ENCODE measurements around the gene KLK7.
A peak's percentile ranks its signal among the peaks of the same experiment; 100 is the strongest.
"Not testable (repeated sequence)": the region's sequence is repeated elsewhere in the genome, so short reads cannot be mapped to it uniquely, and the experiment has no call there.

The KLK7 gene

GRCh38 chr19:51000426-51000825 is 16.7 kb upstream of the KLK7 start:
- no peak for DNase-seq (ENCODE audit: low read depth in 2 of 2)
- H3K4me3 ChIP-seq (replicated peaks in 1 of 2; ENCODE audit: low read depth in 2 of 2, low read length in 2 of 2) = no peak overlapping the region
- TF ChIP-seq, protein P1, sequence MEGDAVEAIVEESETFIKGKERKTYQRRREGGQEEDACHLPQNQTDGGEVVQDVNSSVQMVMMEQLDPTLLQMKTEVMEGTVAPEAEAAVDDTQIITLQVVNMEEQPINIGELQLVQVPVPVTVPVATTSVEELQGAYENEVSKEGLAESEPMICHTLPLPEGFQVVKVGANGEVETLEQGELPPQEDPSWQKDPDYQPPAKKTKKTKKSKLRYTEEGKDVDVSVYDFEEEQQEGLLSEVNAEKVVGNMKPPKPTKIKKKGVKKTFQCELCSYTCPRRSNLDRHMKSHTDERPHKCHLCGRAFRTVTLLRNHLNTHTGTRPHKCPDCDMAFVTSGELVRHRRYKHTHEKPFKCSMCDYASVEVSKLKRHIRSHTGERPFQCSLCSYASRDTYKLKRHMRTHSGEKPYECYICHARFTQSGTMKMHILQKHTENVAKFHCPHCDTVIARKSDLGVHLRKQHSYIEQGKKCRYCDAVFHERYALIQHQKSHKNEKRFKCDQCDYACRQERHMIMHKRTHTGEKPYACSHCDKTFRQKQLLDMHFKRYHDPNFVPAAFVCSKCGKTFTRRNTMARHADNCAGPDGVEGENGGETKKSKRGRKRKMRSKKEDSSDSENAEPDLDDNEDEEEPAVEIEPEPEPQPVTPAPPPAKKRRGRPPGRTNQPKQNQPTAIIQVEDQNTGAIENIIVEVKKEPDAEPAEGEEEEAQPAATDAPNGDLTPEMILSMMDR (IDR thresholded peaks at IDR 0.05; ENCODE audit: low read depth, low read length) = no peak

DNA sequence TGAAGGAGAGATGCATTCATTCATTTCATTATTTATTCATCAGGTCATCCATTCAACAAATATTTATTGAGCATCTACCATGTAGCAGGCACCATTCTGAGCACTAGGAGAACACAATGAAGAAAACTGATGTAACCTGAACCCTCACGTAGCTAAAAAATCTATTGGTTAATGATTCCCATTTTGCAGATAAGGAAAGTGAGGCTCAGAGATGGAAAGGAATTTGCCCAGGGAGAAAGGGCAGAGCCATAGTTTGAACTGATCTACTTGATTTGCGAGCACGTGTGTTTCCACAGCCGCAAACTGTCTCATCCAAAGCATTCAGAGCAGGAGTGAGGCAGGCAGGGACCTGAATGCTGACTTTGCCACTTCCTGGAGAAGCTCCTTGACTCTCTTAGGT is 15.0 kb upstream of the KLK7 start:
- H3K4me3 ChIP-seq (replicated peaks in 1 of 2; ENCODE audit: low read depth in 2 of 2, low read length in 2 of 2) = no peak overlapping the region
- no peak for DNase-seq (ENCODE audit: low read depth in 2 of 2)
- TF ChIP-seq, protein P1 (IDR thresholded peaks at IDR 0.05; ENCODE audit: low read depth, low read length) = no peak

GRCh38 chr19:50998061-50998460 is 14.3 kb upstream of the KLK7 start:
- no peak overlapping the region for H3K4me3 ChIP-seq (replicated peaks in 1 of 2; ENCODE audit: low read depth in 2 of 2, low read length in 2 of 2)
- no peak for DNase-seq (ENCODE audit: low read depth in 2 of 2)
- TF ChIP-seq, protein P1 (IDR thresholded peaks at IDR 0.05; ENCODE audit: low read depth, low read length) = no peak

GRCh38 chr19:50994129-50994528 is 10.4 kb upstream of the KLK7 start:
- DNase-seq (ENCODE audit: low read depth in 2 of 2) = peak in 1 of 2 donors; percentile 7
- H3K4me3 ChIP-seq (replicated peaks in 1 of 2; ENCODE audit: low read depth in 2 of 2, low read length in 2 of 2) = no peak overlapping the region
- TF ChIP-seq, protein P1 (IDR thresholded peaks at IDR 0.05; ENCODE audit: low read depth, low read length) = no peak

GRCh38 chr19:50992666-50993035 is 8.9 kb upstream of the KLK7 start:
- no peak for DNase-seq (ENCODE audit: low read depth in 2 of 2)
- no peak overlapping the region for H3K4me3 ChIP-seq (replicated peaks in 1 of 2; ENCODE audit: low read depth in 2 of 2, low read length in 2 of 2)
- TF ChIP-seq, protein P1 (IDR thresholded peaks at IDR 0.05; ENCODE audit: low read depth, low read length) = no peak

DNA sequence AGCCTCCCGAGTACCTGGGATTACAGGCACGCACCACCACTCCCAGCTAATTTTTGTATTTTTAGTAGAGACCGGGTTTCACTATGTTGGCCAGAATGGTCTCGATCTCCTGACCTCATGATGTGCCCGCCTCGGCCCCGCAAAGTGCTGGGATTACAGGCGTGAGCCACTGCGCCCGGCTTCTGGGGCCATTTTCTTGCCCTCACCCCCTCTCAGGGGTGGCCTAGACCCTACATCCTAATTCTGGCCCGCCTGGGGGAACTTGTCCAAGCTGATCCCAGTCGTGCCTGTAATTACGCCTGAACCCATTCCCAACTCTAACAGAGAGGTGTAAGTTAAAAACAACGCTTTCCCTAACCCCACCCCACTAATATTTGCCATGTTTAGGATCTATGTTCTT is 699 bp upstream of the KLK7 start:
- not testable (repeated sequence) for DNase-seq (ENCODE audit: low read depth in 2 of 2); H3K4me3 ChIP-seq (replicated peaks in 1 of 2; ENCODE audit: low read depth in 2 of 2, low read length in 2 of 2)

DNA sequence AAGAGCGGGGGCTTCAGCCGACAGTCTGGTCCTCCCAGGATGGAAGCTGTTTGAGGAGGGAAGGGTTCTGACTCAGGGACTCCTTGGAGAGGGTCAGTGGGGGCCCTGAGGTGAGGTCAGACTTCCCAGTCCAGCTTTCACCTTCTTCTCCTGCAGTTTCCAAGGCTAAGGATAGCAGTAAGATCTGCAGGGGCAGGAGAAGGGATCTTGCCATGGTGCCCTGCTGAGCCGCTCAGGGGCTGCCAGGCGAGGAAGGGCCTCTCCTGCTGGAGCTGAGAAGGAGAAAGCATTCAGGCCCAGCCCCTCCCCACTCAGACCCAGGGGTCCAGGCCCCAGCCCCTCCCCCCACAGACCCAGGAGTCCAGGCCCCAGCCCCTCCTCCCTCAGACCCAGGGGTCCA is 1.5 kb downstream of the KLK7 start:
- DNase-seq (ENCODE audit: low read depth in 2 of 2) = no peak
- TF ChIP-seq, protein P1 (IDR thresholded peaks at IDR 0.05; ENCODE audit: low read depth, low read length) = no peak
- H3K4me3 ChIP-seq (replicated peaks in 1 of 2; ENCODE audit: low read depth in 2 of 2, low read length in 2 of 2) = no peak overlapping the region
